ENCODE measurements around the gene HIVEP3.
"Not testable (repeated sequence)": the region's sequence is repeated elsewhere in the genome, so short reads cannot be mapped to it uniquely, and the experiment has no call there.

HIVEP3 gene

GRCh38 chr1:41705798-41706197, 212.9 kb downstream of the HIVEP3 start:
- no peak for DNase-seq

- DNase-seq, result no peak
These were observed 214.5 kb downstream of the HIVEP3 start for GRCh38 chr1:41704196-41704595.

DNA sequence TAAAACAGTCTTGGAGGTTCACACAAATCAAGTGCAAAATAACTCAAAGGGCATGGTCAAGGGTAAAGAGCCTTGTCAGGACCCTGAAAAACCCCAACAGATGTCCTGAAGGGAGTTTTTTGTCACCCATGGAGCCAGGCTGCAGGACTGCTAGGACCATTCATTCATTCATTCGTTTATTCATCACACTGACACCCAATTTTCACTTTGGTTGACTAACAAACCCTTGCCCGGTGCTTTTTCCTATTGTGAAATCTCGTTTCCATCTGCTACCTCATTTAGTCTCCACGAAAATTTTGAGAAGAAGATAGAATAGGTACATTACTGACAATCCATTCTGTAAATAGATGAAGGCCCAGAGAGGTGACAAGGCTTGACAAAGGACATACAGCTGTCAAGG, 216.0 kb downstream of the HIVEP3 start:
- no peak for DNase-seq

DNA sequence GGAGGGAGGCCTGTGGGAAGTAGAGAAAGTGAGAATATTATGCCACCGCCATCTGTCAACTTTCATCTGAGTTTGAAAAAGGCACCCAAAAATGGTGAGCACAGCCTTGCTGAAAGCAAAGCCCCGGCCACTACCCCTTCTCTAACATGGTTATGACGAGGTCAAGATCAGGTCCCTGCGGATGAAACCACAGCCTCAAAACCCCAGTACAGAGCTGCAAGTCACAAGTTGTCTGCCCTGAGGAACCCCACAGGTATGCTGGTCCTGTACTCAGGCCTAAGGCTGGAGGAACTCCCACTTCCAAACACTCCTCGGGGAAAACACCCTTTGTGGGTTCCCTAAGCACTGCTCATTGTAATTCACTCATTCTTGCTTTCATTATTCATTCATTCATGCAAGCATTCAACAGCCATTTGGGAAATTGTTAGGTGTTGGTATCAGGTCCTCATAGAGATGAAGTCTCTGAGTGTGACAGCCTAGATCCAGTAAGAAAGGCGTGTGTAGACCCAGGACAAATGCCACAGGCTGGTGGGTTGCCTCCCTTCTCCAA, 217.7 kb downstream of the HIVEP3 start:
- DNase-seq, result no peak

DNA sequence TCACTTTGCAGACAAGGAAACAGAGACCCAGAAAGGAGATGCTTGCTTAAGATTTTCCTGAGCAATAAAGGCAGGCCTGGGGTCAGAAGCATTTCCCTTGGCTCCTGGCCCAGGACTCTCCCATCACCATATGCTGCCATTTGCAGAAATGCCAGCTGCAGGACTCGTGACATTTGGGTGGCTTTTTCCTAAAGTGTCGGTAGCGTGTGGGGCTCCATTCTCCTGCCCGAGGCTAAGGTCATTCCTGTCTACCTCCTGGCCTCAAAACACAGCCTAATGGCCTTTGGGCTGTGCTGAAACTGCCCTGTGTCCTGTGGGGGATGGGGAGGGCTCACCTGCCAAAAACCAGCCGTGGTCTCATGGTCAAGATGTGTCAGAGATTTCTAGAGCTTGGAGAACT, 218.1 kb downstream of the HIVEP3 start:
- DNase-seq, result no peak

DNA sequence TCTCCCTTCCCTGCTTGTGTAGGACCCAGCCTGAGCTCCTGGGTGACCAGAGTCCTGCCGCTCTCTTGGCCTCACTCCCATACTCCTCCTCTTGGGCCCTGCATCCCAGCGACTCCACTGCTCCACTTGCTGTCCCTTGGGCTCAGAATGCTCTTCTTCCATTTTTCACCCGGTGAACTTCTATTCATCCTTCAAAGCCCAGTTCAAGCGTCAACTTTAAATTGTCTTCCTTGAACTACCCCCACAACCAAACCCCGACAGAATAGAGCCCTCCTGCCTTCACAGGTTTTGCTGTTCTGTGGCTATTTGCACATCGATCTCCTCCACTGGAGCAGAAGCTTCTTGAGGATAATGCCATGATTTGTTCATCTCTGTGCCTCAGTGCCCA, 218.9 kb downstream of the HIVEP3 start:
- no peak for DNase-seq

DNA sequence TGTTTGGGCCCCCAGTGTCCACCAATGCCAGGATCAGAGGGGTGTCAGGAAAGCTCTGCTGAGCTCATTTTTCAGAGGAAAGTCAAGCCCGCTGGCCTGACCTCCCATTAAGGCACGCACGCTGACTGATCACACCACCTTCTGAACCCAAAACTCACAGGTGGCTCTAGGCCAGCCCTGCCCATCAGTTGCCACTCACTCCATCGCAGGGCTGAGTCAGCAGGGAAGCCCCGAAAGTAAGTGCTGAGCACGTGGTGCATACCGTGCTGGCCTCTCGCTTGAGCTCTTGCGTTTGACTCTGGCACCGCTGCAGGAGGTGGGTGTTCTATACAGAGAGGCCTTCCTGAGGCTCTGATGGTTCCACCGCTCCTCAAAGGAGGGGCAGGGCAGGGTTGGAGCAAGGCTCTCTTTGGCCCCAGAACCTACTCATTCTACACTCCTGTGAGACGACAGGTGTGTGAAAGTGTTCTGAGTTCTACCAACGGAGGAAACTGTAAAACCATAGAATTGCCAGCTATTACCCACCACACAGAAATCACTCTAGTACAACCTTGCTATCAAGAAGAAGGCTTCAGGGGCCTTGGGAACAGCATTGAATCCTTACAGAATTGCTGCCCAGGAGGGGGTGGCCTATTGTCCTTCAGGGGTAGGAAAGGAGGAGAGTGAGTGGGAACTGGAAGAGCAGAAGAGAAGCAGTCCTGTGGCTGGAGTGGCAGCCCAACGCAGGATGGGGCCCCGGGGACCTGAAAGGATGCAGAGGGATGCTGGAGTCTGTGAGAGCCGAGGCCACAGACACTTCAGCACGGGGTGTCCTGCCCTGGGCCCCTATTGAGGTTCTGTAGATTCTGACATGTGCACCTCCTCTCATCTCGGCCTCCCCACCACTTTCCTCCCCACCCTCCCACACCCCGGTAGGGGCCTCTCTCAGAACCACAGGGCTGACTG, 219.5 kb downstream of the HIVEP3 start:
- no peak for DNase-seq

DNA sequence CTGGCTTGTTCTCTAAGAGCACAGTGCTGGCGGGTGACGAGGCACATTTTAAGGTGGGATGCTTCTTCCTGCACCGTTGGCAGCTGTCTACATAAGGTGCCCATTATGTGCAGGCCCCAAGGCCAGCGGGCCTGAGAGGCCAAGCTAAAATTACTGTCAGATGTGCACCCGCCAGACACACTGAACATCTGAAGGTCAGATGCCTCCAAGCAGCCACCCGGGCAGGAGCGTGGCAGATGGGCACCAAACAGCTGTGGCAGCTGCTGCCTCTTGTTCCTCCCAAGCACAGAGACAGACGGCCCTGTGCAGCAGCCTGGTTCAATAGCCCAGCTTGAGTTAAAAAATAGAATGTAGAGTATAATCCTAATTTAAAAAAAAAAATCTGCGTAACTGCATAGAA, 222.3 kb downstream of the HIVEP3 start:
- no peak for DNase-seq

GRCh38 chr1:41695118-41695745, 223.5 kb downstream of the HIVEP3 start:
- DNase-seq, result no peak

GRCh38 chr1:41691966-41692365, 226.8 kb downstream of the HIVEP3 start:
- not testable (repeated sequence) for DNase-seq

DNA sequence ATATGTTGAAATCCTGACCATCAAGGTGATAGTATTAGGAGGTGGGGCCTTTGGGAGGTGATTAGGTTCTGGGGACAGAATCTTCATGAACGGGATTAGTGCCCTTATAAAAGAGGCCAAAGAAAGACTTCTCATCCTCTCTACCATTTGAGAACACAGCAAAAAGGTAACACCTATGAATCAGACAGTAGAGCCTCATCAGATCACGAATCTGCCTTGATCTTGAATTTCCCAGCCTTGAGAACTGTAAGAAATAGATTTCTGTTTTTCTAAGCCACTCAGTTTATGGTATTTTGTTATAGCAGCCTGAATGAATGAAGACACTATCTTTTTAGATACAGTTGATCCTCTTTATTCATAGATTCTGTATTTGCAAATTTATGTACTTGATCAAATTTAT, 227.3 kb downstream of the HIVEP3 start:
- DNase-seq, result no peak

- DNase-seq, result no peak
These were observed 228.4 kb downstream of the HIVEP3 start for GRCh38 chr1:41690331-41690730.

- DNase-seq, result no peak
These were observed 229.2 kb downstream of the HIVEP3 start for GRCh38 chr1:41689558-41689981.

GRCh38 chr1:41689139-41689538, 229.6 kb downstream of the HIVEP3 start:
- DNase-seq, result no peak

DNA sequence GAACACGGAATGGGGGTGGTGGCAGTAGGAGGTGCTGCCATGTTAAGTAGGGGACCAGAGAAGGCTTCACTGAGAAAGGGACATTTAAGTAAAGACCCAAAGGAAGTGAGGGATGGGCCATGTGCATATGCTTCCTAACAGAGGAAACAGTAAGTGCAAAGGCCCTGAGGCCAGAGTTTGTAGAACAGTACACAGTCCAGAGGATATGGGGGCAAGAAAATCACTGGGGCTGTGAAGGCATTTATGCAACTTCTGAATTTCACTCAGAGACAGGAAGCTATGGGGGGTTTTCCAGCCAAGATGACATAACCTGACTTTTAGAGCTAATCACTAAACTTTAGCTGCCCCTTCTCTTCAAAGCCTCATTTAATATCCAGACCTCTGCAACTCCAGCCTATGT, 231.7 kb downstream of the HIVEP3 start:
- DNase-seq, result no peak

DNA sequence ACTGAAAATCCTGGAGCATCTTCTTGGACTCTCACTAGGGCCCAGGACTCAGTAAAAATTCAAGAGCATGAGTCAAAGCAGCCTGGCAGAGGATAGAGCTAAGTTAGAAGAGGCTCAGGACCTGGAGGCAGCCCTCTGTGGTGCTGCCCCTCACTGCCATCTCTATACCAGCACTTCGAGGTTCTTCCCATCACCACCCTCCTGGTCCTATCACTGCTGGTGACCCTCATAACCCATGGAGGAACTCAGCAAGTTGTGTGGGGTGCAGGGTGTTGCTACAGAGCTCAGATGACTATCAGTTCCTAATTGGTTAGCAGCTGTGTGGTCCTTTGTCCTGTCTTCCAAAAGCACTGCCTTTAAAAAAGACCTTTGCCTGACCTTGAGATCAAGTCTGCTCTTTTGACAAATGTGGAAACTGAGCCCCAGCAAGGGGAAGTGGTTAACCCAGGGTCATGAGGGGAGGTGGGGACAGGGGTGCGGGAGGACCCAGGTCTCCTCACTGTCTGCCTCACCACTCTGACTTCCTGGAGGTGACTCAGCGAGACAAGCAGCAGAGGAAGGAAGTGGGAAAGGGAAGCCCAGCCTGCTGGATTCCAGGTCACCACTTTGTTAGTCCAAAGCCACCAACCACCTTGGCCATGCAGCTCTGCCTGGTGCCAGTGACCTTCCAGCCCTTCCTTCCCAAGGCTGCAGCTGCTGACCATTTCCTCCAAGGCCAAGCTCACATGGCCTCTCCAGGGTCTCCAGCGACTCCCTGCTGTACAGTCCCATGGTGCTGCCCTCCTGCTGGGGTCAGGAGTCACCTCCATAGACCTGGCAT, 234.8 kb downstream of the HIVEP3 start:
- no peak for DNase-seq

DNA sequence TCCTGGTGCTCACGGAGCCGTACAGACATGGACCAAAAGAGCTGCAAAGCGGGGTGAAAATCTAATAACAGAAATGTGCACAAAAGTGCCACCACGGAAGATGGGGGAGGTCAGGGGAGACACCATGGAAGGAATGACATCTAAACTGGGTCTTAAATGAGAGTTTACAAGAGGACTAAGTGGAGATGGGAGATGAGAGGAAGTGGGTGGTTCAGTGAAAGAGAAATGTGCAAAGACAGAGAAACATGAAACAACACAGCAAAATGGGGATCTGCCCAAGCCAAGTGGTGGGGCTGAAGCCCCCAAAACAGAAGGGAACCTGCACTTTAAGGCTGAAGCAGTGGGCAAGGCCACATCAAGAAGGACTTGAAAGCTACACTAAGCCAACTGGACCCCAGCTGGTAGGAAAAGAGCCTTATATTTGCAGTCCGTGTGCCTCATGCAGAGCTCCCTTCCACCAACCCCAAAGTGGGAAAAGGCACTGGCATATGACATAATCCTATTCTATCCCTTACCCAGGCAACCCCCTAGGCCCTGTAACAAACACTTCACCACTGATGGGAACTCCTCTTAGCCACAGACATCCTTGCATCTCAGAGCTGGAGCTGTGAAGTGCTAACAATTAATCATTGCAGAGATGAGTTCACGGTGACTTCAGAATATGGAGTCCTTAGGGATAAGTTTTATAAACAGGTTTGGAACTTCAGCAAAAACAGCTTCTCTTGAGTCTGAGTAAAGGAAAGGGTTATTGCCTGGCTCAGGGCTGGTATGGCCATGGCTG, 235.7 kb downstream of the HIVEP3 start:
- no peak for DNase-seq

GRCh38 chr1:41682149-41682548, 236.6 kb downstream of the HIVEP3 start:
- DNase-seq, result no peak

GRCh38 chr1:41681331-41682098, 237.2 kb downstream of the HIVEP3 start:
- DNase-seq, result no peak

DNA sequence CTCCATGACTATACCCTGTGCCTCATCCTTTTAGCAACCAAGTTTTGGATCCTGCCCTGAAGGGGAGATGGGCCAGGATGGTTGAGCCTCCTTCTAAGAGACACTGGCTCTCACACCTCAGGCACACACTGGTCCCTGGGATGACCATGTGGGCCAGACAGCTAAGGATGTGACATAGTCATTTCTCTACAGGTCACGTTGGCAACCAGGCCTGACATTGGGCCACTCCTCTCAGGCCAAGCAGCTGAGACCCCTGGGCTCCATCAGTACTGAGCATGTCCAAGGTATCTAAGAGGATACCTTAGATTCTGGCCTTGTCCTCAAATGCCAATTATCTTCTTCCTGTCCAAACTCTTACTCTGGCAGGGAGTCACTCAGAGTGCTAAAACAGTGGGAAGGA, 238.7 kb downstream of the HIVEP3 start:
- DNase-seq, result no peak

DNA sequence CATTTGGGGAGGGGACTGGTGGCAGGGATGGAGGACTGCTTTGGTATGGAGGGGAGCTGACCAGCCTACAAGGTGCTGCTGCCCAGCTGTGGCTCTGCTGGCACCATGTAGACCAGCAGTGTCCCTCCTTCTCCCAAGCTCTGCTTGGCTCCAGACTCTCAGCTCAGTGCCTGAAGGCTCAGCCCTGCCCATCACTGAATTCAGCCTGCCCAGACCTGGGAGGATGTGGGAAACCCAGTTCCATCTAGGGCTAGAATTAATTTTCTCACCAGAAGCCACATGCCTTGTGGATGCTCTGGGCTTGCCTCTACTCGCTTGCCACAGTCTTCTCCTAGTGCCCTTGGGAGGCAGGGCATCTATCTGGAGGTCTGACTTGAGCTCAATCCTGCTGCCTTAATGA, 239.2 kb downstream of the HIVEP3 start:
- DNase-seq, result no peak
